HUES6 (cell line): ENCODE measurements around the gene PDE7B.

ENCODE experiments used
- H3K27ac ChIP-seq: 2 replicates; pipeline ENCODE4 v1.7.0; 2013; ENCODE audit warnings: low read depth, mild to moderate bottlenecking, low read length, inconsistent platforms
- H3K27me3 ChIP-seq: 2 replicates; pipeline ENCODE4 v1.6.1; 2013; ENCODE audit warnings: low read length; ENCODE audit not compliant: control insufficient read depth, insufficient read depth
- H3K36me3 ChIP-seq: 2 replicates; pipeline ENCODE4 v1.6.1; 2013; ENCODE audit warnings: low read length; ENCODE audit not compliant: control insufficient read depth, insufficient read depth
- H3K4me1 ChIP-seq: 2 replicates; pipeline ENCODE4 v1.6.1; 2013; ENCODE audit warnings: low read length; ENCODE audit not compliant: control insufficient read depth, insufficient read depth
- H3K4me3 ChIP-seq: 2 replicates; pipeline ENCODE4 v1.5.1; 2013; ENCODE audit warnings: low read depth, low read length
- H3K9ac ChIP-seq: one replicate; pipeline ENCODE4 v1.6.1; 2013; ENCODE audit warnings: mild to moderate bottlenecking, low read length
- H3K9me3 ChIP-seq: 2 replicates; pipeline ENCODE4 v1.6.1; 2013; ENCODE audit warnings: low read depth, low read length; ENCODE audit not compliant: control insufficient read depth, insufficient read depth

PDE7B gene

DNA sequence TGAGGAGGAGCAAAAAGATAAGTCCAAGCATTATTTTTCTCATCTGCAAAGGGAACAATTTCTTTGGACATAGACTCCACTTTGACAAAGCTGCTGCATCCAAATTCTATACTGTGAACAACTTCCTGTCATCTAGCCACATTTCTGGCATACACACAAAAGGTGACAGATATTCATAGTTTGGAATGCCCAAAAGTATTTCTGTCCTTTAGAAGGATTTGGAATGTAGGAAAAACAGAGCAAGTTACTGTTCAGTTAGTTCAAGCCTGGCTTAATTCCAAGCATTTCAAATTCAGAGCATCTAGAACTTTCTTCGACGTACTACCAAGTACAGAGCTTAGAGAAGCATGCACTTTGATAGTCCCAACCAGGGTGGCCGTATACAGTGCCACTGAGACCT, 134.0 kb downstream of the PDE7B start:
- H3K9ac ChIP-seq: no peak overlapping the region
- no peak overlapping the region for H3K4me3 ChIP-seq
- no peaks in the 10 kb centered on the region for H3K27me3 ChIP-seq
- H3K36me3 ChIP-seq: no peaks in the 10 kb centered on the region
- no peaks in the 10 kb centered on the region for H3K4me1 ChIP-seq
- no peaks in the 10 kb centered on the region for H3K9me3 ChIP-seq
- no peak overlapping the region for H3K27ac ChIP-seq

DNA sequence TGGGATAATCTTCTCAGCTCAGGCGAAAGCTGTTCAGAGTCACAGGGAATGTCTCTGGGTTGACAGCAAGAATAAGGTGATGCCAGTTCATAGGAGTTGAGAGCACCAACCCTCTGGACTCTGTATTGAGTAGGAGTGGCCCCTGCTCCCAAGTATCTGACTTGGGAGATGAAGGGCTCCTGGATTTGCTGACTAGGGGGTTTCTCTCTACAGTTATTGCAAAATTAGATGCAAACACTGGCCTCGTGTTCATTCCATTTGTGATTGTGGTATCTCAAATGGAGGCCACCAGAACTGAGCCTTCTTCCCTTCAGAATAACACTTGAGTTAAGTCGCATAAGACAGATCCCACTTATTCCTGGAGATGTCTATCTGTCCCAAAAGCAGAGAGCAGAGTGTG, 135.7 kb downstream of the PDE7B start:
- Histone ChIP-seq H3K9ac (no peak overlapping the region), H3K27ac (no peak overlapping the region), H3K4me3 (no peak overlapping the region), H3K9me3 (no peaks in the 10 kb centered on the region), H3K4me1 (no peaks in the 10 kb centered on the region), H3K27me3 (no peaks in the 10 kb centered on the region), H3K36me3 (no peaks in the 10 kb centered on the region)

DNA sequence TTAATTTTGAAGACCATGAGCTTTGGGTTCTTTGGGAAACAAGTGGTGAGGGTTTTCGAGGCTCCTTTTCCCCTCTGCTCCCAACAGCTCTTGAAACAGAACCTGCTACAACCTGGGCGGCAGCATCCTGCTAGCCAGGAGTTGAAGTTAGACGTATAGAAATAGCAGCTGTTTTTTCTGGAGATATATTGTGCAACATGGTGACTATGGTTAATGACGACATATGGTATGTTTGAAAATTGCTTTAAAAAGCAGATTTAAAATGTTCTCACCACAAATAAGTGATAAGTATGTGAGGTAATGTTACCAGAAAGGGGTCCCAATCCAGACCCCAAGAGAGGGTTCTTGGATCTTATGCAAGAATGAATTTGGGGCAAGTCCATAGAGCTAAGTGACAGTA, 138.9 kb downstream of the PDE7B start:
- Histone ChIP-seq H3K4me1 (no peaks in the 10 kb centered on the region), H3K27ac (no peak overlapping the region), H3K9ac (no peak overlapping the region), H3K27me3 (no peaks in the 10 kb centered on the region), H3K4me3 (no peak overlapping the region), H3K9me3 (no peaks in the 10 kb centered on the region), H3K36me3 (no peaks in the 10 kb centered on the region)

DNA sequence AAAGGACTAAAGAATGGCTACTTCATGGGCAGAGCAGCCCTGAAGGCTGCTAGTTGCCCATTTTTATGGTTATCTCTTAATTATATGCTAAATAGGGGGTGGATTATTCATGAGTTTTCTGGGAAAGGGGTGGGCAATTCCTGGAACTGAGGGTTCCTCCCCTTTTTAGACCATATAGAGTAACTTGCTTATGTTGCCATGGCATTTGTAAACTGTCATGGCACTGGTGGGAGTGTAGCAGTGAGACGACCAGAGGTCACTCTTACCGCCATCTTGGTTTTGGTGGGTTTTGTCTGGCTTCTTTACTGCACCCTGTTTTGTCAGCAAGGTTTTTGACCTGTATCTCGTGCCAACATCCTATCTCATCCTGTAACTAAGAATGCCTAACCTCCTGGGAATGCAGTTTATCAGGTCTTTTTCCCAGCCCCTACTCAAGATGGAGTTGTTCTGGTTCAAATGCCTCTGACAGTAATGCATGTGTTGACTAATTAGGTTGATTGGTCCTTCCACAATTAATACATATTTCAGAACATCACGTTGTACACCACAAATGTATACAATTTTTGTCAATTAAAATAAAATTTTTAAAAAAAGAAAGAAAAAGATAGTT, 139.5 kb downstream of the PDE7B start:
- Histone ChIP-seq H3K9me3 (no peaks in the 10 kb centered on the region), H3K27ac (no peak overlapping the region), H3K9ac (no peak overlapping the region), H3K4me3 (no peak overlapping the region), H3K4me1 (no peaks in the 10 kb centered on the region), H3K27me3 (no peaks in the 10 kb centered on the region), H3K36me3 (no peaks in the 10 kb centered on the region)

DNA sequence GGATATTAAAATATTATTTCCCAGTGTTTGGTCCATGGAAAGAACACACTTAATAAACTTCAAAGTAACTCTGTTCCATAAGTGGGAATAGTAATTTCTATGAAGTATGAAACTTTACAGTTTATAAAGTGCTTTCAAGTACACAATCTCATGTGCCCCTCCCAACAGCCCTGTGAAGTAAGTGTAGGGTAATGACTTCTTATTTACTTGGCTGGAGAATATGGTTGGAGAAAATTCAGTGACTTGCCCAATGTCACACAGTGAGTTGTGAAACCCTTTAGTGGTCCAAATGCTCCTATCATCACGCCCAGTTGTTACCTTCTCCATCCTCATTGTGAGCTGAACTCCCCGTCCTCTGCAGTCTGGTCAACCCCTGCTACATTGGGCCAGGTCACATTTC, 141.2 kb downstream of the PDE7B start:
- Histone ChIP-seq H3K9ac (no peak overlapping the region), H3K4me1 (no peaks in the 10 kb centered on the region), H3K36me3 (no peaks in the 10 kb centered on the region), H3K4me3 (no peak overlapping the region), H3K27me3 (no peaks in the 10 kb centered on the region), H3K9me3 (no peaks in the 10 kb centered on the region), H3K27ac (no peak overlapping the region)

DNA sequence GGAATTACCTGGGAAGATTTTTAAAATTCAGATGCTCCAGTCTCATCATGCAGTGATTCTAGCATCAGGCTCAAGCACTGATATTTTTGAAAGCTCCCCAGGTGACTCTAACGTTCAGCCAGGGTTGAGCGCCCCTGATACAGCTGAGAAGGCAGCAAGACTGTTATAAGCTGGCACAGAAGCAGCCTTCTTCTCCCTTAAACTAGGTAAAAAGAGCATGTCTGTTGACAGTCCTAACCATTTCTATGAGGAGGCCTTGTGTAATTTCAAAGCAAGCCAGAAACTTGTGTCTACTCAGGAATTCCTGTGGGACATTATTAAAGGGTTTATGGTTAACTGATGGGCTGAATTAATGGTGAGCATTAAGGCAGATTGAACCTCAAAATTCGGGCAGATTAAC, 141.9 kb downstream of the PDE7B start:
- Histone ChIP-seq H3K4me3 (no peak overlapping the region), H3K27ac (no peak overlapping the region), H3K9me3 (no peaks in the 10 kb centered on the region), H3K9ac (no peak overlapping the region), H3K36me3 (no peaks in the 10 kb centered on the region), H3K4me1 (no peaks in the 10 kb centered on the region), H3K27me3 (no peaks in the 10 kb centered on the region)

DNA sequence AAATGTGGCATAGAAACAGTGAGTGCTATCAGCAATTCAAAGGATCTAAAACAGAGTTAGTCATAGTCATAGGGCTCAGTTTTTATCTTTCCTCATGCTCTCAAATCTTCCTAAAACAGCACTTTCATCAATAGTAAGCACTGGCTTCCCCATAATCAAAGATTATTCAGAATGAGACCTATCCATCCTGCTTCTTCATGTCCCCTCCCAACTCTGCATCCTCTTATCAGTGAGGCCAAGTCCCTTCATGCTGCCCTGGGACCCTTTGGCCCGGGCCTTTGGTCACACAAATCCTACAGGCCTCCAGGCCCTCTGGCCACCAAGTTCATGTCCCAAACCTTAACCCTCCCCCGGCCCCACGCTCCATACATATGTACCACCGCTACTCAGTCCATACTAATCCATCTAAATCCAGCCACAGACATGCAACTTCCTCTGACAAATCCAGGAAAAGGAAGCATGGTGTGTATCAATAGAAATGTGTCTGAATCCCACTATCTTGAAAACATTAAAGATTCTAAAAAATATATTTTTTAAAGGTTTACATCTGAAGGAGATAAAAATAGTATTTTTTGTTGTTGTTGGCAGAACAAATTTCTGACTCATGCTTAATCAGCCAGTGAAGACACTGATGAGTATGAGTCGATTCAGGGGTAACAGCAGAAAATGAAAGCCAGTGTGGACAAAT, 143.5 kb downstream of the PDE7B start:
- Histone ChIP-seq H3K9me3 (0 out of 2 replicates have a peak, but pooled peaks cover 4% of the 10 kb centered on the region), H3K9ac (no peak overlapping the region), H3K4me1 (no peaks in the 10 kb centered on the region), H3K27me3 (no peaks in the 10 kb centered on the region), H3K36me3 (no peaks in the 10 kb centered on the region), H3K4me3 (no peak overlapping the region), H3K27ac (no peak overlapping the region)

DNA sequence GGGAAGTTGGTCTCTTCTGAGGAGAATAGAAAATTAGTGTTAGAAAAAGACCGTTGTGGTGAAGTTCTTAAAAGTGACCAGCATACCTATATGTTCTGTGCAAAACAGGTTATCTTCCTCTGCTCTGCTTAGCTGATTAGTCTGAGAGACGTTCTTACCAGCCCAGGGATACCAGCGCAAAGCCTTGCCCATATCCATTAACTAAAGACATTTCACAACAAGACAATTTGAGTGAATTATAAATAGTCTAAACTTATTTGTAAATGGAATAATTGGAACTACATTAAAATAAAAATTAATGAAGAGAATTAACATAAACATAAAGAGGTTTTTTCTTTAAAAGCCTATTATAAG, 144.0 kb downstream of the PDE7B start:
- no peak overlapping the region for H3K27ac ChIP-seq
- no peak overlapping the region for H3K9ac ChIP-seq
- no peaks in the 10 kb centered on the region for H3K4me1 ChIP-seq
- no peaks in the 10 kb centered on the region for H3K36me3 ChIP-seq
- peaks cover 8% of the 10 kb centered on the region; the same call in 1 of the 2 replicates for H3K9me3 ChIP-seq
- no peak overlapping the region for H3K4me3 ChIP-seq
- H3K27me3 ChIP-seq: no peaks in the 10 kb centered on the region

DNA sequence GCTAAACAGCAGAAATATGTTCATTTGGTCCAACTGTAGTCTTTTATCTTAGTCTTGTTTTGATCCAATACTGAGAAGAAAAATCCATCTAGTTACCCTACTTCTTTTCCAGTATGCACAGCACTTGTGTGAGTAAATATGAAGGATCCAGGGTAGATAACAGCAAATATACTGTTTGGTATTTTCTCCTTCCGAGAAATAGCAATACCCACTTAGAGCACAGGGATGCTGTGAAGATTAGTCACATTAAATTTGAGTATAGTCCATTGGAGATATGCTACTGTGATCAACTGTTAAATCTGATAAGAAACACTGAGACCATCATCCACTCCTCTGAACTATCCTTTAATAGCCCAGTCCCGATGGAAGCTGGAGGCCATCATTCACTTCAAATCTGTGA, 145.2 kb downstream of the PDE7B start:
- no peak overlapping the region for H3K4me3 ChIP-seq
- H3K27ac ChIP-seq: no peak overlapping the region
- H3K9me3 ChIP-seq: peaks cover 8% of the 10 kb centered on the region; the same call in 1 of the 2 replicates
- no peaks in the 10 kb centered on the region for H3K27me3 ChIP-seq
- no peaks in the 10 kb centered on the region for H3K36me3 ChIP-seq
- H3K9ac ChIP-seq: no peak overlapping the region
- H3K4me1 ChIP-seq: no peaks in the 10 kb centered on the region

DNA sequence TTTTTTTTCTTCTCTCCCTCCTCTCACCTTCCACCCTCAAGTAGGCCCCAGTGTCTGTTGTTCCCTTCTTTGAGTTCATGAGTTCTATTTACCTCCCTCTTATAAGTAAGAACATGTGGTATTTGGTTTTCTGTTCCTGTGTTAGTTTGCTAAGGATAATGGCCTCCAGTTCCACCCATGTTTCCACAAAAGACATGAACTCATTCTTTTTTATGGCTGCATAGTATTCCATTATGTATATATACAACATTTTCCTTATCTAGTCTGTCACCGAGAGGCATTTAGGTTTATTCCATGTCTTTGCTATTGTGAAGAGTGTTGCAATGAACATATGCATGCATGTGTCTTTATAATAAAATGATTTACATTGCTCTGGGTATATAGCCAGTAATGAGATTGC, 147.9 kb downstream of the PDE7B start:
- no peak overlapping the region for H3K27ac ChIP-seq
- no peaks in the 10 kb centered on the region for H3K36me3 ChIP-seq
- H3K4me1 ChIP-seq: no peaks in the 10 kb centered on the region
- H3K9ac ChIP-seq: no peak overlapping the region
- peaks cover 8% of the 10 kb centered on the region; the same call in 1 of the 2 replicates for H3K9me3 ChIP-seq
- no peaks in the 10 kb centered on the region for H3K27me3 ChIP-seq
- no peak overlapping the region for H3K4me3 ChIP-seq

DNA sequence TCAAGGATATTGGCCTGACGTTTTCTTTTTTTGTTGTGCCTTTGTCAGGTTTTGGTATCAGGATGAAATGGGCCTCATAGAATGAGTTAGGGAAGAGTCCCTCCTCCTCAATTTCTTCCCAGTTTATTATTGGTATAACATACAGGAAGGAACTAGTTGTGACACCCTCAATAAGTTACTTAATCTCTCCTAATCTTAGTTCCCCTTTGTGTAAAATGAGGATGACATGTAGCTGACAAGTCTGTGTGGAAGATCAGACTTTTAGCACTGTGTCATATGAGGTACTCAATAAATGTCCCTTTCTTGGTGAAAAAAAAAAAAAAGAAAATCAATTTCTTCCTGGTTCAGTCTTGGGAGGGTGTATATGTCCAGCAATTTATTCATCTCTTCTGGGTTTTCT, 155.8 kb downstream of the PDE7B start:
- peaks cover 5% of the 10 kb centered on the region; the same call in 1 of the 2 replicates for H3K4me1 ChIP-seq
- no peak overlapping the region for H3K27ac ChIP-seq
- H3K9ac ChIP-seq: no peak overlapping the region
- H3K36me3 ChIP-seq: no peaks in the 10 kb centered on the region
- H3K27me3 ChIP-seq: no peaks in the 10 kb centered on the region
- no peak overlapping the region for H3K4me3 ChIP-seq
- H3K9me3 ChIP-seq: no peaks in the 10 kb centered on the region
